Osteoblast (primary cell): ENCODE data around the gene DCAF6. TPM values are rescaled to one million over a fixed set of nuclear protein-coding genes. Genes with fewer than 3 reads are reported as not detected.

Experiments used
- DNase-seq: peaks from one replicate; pipeline ENCODE4 v3.0.0; 2011; ENCODE audit warnings: low spot score, mixed read lengths; ENCODE audit not compliant: insufficient read length; ENCODE audit errors: missing footprints
- H2AFZ ChIP-seq: 2 replicates; pipeline ENCODE4 v1.6.0; 2011; ENCODE audit warnings: mild to moderate bottlenecking, low read length
- H3K27ac ChIP-seq: 2 replicates; pipeline ENCODE4 v1.5.1; 2011; ENCODE audit warnings: mild to moderate bottlenecking, low read depth, low read length, moderate library complexity
- H3K27me3 ChIP-seq: 2 replicates; pipeline ENCODE4 v1.6.0; 2012; ENCODE audit warnings: mild to moderate bottlenecking, control low read depth, inconsistent platforms, low read length, moderate library complexity; ENCODE audit not compliant: insufficient read depth
- H3K36me3 ChIP-seq: 2 replicates; pipeline ENCODE4 v1.5.1; 2011; ENCODE audit warnings: mild to moderate bottlenecking, low read length, control low read depth, moderate library complexity; ENCODE audit not compliant: insufficient read depth
- H3K4me1 ChIP-seq: 2 replicates; pipeline ENCODE4 v1.5.1; 2011; ENCODE audit warnings: mild to moderate bottlenecking, low read length, control low read depth, moderate library complexity; ENCODE audit not compliant: insufficient read depth
- H3K4me2 ChIP-seq: 2 replicates; pipeline ENCODE4 v1.6.0; 2011; ENCODE audit warnings: mild to moderate bottlenecking, low read length; ENCODE audit not compliant: insufficient read depth
- H3K4me3 ChIP-seq: fragments of 200-600 bp; sonication (generic); 3 replicates; pipeline ENCODE4 v1.5.1; 2012; ENCODE audit warnings: mild to moderate bottlenecking, low read length, inconsistent platforms; ENCODE audit not compliant: insufficient read depth
- H3K79me2 ChIP-seq: 2 replicates; pipeline ENCODE4 v1.6.0; 2012; ENCODE audit warnings: mild to moderate bottlenecking, low read length, control low read depth, inconsistent platforms; ENCODE audit not compliant: insufficient read depth
- H3K9me3 ChIP-seq: 2 replicates; pipeline ENCODE4 v1.5.1; 2011; ENCODE audit warnings: low read depth, low read length, control low read depth
- H4K20me1 ChIP-seq: 2 replicates; pipeline ENCODE4 v1.6.0; 2012; ENCODE audit warnings: mild to moderate bottlenecking, low read length, control low read depth; ENCODE audit not compliant: insufficient read depth
- CTCF ChIP-seq: IDR thresholded peaks from 2 replicates; pipeline ENCODE4 v1.5.1; 2011; ENCODE audit warnings: mild to moderate bottlenecking, low read depth, low read length, moderate library complexity; ENCODE audit errors: extremely low read depth
- total RNA-seq: library from RNA; depleted of rRNA; stranded (reverse); fragments of >200 nt; gene quantifications from 2 replicates; pipeline ENCODE4 v1.2.3, GENCODE V29; 2012

Gene DCAF6
- total RNA-seq, 1 donor = 91.6 TPM

- no peak for TF ChIP-seq CTCF
- H3K36me3 ChIP-seq = peaks cover 17% of the 10 kb centered on the region
Measured at GRCh38 chr1:167916766-167917511, 19.5 kb upstream of the DCAF6 start.

GRCh38 chr1:167922023-167922422 lies 14.5 kb upstream of the DCAF6 start:
- no peak for DNase-seq
- Histone ChIP-seq H3K27ac (peak overlapping the region; percentile 1), H3K4me2 (peak overlapping the region; percentile 17), H3K4me1 (peaks cover 15% of the 10 kb centered on the region), H3K9me3 (no peaks in the 10 kb centered on the region), H3K36me3 (peaks cover 7% of the 10 kb centered on the region), H4K20me1 (peaks cover 3% of the 10 kb centered on the region), H3K27me3 (no peaks in the 10 kb centered on the region), H3K4me3 (no peak overlapping the region), H2AFZ (no peak overlapping the region), H3K79me2 (peaks cover 36% of the 10 kb centered on the region)
- TF ChIP-seq CTCF = no peak

More at GRCh38 chr1:167916766-167917511, 19.5 kb upstream of the DCAF6 start:
- Histone ChIP-seq H3K9me3 (no peaks in the 10 kb centered on the region), H3K79me2 (peaks cover 6% of the 10 kb centered on the region), H4K20me1 (no peaks in the 10 kb centered on the region), H3K4me2 (no peak overlapping the region), H3K27me3 (no peaks in the 10 kb centered on the region), H2AFZ (no peak overlapping the region), H3K27ac (no peak overlapping the region), H3K4me1 (peaks cover 3% of the 10 kb centered on the region), H3K4me3 (no peak overlapping the region)
- DNase-seq = no peak

DNA sequence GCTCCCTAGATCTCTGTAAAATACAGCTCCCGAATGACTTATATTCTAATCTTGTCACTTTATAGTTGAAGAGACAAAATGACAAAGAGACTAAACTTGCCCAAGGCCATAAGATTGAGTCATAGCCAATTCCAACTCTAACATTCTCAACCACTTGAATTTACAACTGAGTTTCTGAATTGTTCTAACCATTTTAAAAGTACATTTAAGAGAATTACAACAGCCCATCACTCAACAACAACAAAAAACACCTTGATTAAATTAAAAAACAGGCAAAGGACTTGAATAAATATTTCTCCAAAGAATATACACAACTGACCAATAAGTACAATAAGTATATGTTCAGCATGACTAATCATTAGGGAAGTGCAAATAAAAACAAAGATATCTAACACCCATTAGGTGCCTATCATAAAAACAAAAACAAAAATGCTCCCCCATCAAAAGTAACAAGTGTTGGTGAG lies 13.8 kb upstream of the DCAF6 start:
- peak overlapping the region; percentile 1 for H3K27ac ChIP-seq
- no peak for DNase-seq
- peaks cover 42% of the 10 kb centered on the region for H3K79me2 ChIP-seq
- H4K20me1 ChIP-seq = peaks cover 3% of the 10 kb centered on the region
- H3K36me3 ChIP-seq = peaks cover 7% of the 10 kb centered on the region
- no peaks in the 10 kb centered on the region for H3K27me3 ChIP-seq
- peaks cover 15% of the 10 kb centered on the region for H3K4me1 ChIP-seq
- H3K4me3 ChIP-seq = no peak overlapping the region
- peak overlapping the region; percentile 17 for H3K4me2 ChIP-seq
- H2AFZ ChIP-seq = no peak overlapping the region
- no peaks in the 10 kb centered on the region for H3K9me3 ChIP-seq
- TF ChIP-seq CTCF = no peak

DNA sequence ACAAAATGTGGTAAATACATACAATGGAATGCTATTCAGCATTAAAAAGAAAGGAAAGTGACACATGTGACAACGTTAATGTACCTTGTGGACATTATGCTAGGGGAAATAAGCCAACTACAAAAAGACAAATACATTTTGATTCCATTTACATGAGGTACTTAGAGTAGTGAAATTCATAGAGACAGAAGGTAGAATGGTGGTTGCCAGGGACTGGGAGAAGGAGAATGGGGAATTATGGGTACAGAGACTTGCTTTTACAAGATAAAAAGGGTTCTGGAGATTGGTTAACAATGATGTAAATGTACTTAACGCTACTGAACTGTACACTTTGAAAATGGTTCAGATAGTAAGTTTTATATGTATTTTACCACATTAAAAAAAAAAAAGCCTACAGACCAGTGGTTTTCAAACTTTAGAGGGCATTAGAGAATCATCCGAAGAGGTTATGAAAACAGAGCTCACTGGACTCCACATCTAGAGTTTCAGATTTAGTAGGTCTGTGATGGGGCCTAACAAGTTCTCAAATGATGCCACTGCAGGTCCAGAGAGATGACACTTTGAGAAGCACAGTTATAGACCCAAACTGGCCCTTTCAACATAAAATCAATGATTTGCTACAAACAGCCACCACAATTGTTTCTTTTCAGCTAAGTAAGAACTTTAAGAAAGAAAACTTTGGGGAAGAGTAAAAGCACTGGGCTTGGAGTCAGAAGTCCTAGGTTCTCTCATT lies 13.0 kb upstream of the DCAF6 start:
- Histone ChIP-seq H3K27me3 (no peaks in the 10 kb centered on the region), H2AFZ (no peak overlapping the region), H3K27ac (no peak overlapping the region), H3K9me3 (no peaks in the 10 kb centered on the region), H3K4me3 (no peak overlapping the region), H3K4me1 (peaks cover 15% of the 10 kb centered on the region), H3K79me2 (peaks cover 50% of the 10 kb centered on the region), H3K36me3 (peaks cover 3% of the 10 kb centered on the region), H4K20me1 (peaks cover 3% of the 10 kb centered on the region), H3K4me2 (no peak overlapping the region)
- no peak for TF ChIP-seq CTCF
- no peak for DNase-seq
